Erythroblast (primary cell): ENCODE results near the gene HAUS2.

ENCODE experiments used
- GATA1 ChIP-seq: IDR thresholded peaks from 2 replicates; pipeline ENCODE4 v1.6.1; 2011; ENCODE audit warnings: low read depth, mild to moderate bottlenecking, control low read depth, low read length, moderate library complexity
- POLR2A ChIP-seq: IDR thresholded peaks from 2 replicates; pipeline ENCODE4 v1.6.1; 2011; ENCODE audit warnings: mild to moderate bottlenecking, low read length

DNA sequence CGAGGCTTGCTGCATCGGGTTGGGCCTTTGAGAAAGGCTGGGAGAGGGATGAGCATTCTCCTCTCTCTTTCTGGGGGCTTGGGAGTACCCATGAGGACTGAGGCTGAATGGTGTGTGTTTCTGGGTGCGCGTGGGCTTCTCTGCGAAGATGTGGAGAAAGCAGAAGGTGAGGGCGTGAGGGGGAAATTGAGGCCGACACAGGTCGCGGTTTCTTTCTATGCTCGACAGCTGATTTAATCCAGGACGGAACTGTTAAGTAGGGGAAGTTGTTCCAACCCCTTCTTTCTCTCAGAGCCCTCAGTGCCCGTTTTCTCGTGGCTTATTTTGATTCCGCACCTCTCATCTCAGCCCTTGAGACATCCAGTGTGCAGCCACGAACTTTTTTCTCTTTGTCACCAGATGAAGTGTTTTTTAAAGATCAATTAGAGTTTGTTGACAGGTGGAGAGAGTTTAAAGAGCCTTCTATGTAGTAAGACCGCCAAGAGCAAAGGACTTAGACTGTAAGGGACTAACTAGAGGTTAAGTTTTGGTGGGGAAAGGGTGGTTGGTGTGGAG is 27.5 kb downstream of the HAUS2 start:
- TF ChIP-seq POLR2A (no peak), GATA1 (no peak)
